ENCODE measurements around the gene PVR. TPM values are rescaled to one million over a fixed set of nuclear protein-coding genes. Genes with fewer than 3 reads are reported as not detected.

PVR gene
- total RNA-seq, 1 experiment from 2014 or later: 15.0 TPM

DNA sequence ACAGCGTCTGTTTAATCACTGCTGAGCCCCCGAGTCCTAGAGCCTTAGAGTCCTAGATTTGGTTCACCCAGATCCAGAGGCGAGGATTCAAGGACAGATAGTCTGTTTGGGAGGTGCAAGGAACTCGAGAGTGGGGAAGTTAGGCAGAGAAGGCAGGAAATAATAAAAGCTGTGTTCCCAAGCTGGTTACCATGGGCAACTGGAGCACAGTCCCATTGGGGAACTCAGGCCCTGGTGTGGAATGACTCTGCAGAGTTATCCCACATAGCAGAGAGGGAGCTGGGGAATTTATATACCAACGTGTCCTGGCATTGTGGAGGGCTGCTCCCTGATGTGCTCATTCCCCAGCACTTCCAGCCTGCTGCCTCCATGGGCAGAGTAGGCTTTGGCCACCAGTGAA lies 20.6 kb upstream of the PVR start:
- CTCF ChIA-PET: interaction anchor here (1.1 to 3.6 kb wide), 3 partner anchors 40 to 52 kb away, joined by 3 to 17 read pairs (median 4); no protein-coding TSS in a partner anchor
- POLR2A ChIA-PET: no interaction called here
- TF ChIP-seq, protein P1, sequence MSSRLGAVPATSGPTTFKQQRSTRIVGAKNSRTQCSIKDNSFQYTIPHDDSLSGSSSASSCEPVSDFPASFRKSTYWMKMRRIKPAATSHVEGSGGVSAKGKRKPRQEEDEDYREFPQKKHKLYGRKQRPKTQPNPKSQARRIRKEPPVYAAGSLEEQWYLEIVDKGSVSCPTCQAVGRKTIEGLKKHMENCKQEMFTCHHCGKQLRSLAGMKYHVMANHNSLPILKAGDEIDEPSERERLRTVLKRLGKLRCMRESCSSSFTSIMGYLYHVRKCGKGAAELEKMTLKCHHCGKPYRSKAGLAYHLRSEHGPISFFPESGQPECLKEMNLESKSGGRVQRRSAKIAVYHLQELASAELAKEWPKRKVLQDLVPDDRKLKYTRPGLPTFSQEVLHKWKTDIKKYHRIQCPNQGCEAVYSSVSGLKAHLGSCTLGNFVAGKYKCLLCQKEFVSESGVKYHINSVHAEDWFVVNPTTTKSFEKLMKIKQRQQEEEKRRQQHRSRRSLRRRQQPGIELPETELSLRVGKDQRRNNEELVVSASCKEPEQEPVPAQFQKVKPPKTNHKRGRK (CRISPR knock-in tag; IDR thresholded peaks at IDR 0.05; ENCODE audit: borderline replicate concordance): no peak
- TF ChIP-seq, protein P2, sequence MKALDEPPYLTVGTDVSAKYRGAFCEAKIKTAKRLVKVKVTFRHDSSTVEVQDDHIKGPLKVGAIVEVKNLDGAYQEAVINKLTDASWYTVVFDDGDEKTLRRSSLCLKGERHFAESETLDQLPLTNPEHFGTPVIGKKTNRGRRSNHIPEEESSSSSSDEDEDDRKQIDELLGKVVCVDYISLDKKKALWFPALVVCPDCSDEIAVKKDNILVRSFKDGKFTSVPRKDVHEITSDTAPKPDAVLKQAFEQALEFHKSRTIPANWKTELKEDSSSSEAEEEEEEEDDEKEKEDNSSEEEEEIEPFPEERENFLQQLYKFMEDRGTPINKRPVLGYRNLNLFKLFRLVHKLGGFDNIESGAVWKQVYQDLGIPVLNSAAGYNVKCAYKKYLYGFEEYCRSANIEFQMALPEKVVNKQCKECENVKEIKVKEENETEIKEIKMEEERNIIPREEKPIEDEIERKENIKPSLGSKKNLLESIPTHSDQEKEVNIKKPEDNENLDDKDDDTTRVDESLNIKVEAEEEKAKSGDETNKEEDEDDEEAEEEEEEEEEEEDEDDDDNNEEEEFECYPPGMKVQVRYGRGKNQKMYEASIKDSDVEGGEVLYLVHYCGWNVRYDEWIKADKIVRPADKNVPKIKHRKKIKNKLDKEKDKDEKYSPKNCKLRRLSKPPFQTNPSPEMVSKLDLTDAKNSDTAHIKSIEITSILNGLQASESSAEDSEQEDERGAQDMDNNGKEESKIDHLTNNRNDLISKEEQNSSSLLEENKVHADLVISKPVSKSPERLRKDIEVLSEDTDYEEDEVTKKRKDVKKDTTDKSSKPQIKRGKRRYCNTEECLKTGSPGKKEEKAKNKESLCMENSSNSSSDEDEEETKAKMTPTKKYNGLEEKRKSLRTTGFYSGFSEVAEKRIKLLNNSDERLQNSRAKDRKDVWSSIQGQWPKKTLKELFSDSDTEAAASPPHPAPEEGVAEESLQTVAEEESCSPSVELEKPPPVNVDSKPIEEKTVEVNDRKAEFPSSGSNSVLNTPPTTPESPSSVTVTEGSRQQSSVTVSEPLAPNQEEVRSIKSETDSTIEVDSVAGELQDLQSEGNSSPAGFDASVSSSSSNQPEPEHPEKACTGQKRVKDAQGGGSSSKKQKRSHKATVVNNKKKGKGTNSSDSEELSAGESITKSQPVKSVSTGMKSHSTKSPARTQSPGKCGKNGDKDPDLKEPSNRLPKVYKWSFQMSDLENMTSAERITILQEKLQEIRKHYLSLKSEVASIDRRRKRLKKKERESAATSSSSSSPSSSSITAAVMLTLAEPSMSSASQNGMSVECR (CRISPR knock-in tag; IDR thresholded peaks at IDR 0.05; ENCODE audit: borderline replicate concordance): no peak
- ATAC-seq (no peak), DNase-seq (ENCODE audit: low spot score) (no peak)
- Mint-ChIP-seq H3K4me1 (no peaks in the 10 kb centered on the region), H3K27ac (no peak overlapping the region), H3K27me3 (ENCODE audit: low read depth) (peaks cover 3% of the 10 kb centered on the region), H3K4me3 (no peak overlapping the region), H3K9me3 (0 out of 2 replicates have a peak, but pooled peaks cover 5% of the 10 kb centered on the region), H3K36me3 (no peaks in the 10 kb centered on the region)

DNA sequence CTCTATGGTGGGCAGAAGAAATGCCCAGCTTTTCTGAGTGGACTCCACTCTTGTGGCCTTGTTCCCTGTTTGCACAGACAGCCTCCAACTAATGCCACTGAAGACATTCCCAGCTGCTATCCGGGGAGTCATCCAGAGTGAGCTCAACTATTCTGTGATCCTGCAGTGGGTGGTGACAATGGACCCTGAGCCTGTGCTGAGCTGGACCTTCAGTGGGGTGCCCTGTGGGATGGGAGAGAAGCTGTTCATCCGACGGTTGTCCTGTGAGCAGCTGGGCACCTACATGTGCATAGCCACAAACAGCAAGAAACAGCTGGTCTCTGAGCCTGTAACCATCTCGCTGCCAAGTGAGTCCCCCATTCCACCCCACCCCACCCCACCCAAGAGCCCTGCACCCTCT lies 20.1 kb upstream of the PVR start:
- 0 out of 2 replicates have a peak, but pooled peaks cover 5% of the 10 kb centered on the region for H3K9me3 Mint-ChIP-seq
- POLR2A ChIA-PET: no interaction called here
- CTCF ChIA-PET: interaction anchor here (1.1 to 3.6 kb wide), 3 partner anchors 41 to 53 kb away, joined by 3 to 17 read pairs (median 4); no protein-coding TSS in a partner anchor
- H3K4me3 Mint-ChIP-seq: no peak overlapping the region
- TF ChIP-seq GABPB1 (CRISPR knock-in tag; IDR thresholded peaks at IDR 0.05) (no peak), NR1H2 (CRISPR knock-in tag; IDR thresholded peaks at IDR 0.05) (no peak), HMGA2 (CRISPR knock-in tag; IDR thresholded peaks at IDR 0.05) (no peak), NFATC4 (CRISPR knock-in tag; IDR thresholded peaks at IDR 0.05) (no peak), ZNF232 (CRISPR knock-in tag; IDR thresholded peaks at IDR 0.05) (no peak), CBFB (CRISPR knock-in tag; IDR thresholded peaks at IDR 0.05; ENCODE audit: low read depth) (no peak), ATF1 (CRISPR knock-in tag; IDR thresholded peaks at IDR 0.05) (no peak), SMAD4 (CRISPR knock-in tag; IDR thresholded peaks at IDR 0.05) (no peak), KAT7 (CRISPR knock-in tag; IDR thresholded peaks at IDR 0.05; ENCODE audit: borderline replicate concordance) (no peak), CREB1 (CRISPR knock-in tag; IDR thresholded peaks at IDR 0.05) (no peak), SOX15 (CRISPR knock-in tag; IDR thresholded peaks at IDR 0.05) (no peak), JAZF1 (CRISPR knock-in tag; IDR thresholded peaks at IDR 0.05) (no peak), ZNF219 (CRISPR knock-in tag; IDR thresholded peaks at IDR 0.05; ENCODE audit: borderline replicate concordance) (no peak), EMX1 (CRISPR knock-in tag; IDR thresholded peaks at IDR 0.05) (no peak), ZNF416 (CRISPR knock-in tag; IDR thresholded peaks at IDR 0.05) (no peak)
- TF ChIP-seq, protein P3, sequence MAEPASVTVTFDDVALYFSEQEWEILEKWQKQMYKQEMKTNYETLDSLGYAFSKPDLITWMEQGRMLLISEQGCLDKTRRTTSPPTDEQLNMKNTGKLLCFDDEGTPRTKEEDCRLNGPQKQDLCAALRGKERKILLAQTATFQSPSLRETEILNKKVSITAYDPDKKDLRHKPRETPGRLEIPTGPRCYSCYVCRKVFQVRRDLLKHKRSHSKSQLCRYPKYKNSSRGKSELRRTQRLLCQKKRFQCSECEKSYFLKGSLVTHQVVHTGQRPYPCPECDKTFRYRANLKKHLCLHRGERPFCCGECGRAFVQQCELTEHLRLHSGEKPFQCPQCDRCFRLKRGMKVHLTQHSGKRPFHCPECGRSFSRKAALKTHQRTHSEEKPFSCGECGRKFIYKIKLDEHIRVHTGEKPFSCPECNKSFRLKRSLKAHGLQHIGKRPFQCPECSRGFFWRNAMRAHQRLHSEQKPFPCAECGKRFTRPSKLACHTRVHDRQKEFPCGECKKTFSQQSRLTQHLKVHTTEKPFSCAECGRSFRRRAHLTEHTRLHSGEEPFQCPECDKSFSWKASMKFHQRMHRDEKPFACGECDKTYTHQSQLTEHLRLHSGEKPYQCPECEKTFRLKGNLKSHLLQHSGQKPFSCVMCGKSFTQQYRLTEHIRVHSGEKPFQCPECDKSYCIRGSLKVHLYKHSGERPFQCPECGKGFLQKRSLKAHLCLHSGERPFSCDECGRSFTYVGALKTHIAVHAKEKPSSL (CRISPR knock-in tag; conservative IDR thresholded peaks at IDR 0.05): no peak
- TF ChIP-seq, protein P4, sequence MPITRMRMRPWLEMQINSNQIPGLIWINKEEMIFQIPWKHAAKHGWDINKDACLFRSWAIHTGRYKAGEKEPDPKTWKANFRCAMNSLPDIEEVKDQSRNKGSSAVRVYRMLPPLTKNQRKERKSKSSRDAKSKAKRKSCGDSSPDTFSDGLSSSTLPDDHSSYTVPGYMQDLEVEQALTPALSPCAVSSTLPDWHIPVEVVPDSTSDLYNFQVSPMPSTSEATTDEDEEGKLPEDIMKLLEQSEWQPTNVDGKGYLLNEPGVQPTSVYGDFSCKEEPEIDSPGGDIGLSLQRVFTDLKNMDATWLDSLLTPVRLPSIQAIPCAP (CRISPR knock-in tag; IDR thresholded peaks at IDR 0.05): no peak
- TF ChIP-seq, protein P5, sequence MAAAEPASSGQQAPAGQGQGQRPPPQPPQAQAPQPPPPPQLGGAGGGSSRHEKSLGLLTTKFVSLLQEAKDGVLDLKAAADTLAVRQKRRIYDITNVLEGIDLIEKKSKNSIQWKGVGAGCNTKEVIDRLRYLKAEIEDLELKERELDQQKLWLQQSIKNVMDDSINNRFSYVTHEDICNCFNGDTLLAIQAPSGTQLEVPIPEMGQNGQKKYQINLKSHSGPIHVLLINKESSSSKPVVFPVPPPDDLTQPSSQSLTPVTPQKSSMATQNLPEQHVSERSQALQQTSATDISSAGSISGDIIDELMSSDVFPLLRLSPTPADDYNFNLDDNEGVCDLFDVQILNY (CRISPR knock-in tag; IDR thresholded peaks at IDR 0.05): no peak
- TF ChIP-seq, protein P6, sequence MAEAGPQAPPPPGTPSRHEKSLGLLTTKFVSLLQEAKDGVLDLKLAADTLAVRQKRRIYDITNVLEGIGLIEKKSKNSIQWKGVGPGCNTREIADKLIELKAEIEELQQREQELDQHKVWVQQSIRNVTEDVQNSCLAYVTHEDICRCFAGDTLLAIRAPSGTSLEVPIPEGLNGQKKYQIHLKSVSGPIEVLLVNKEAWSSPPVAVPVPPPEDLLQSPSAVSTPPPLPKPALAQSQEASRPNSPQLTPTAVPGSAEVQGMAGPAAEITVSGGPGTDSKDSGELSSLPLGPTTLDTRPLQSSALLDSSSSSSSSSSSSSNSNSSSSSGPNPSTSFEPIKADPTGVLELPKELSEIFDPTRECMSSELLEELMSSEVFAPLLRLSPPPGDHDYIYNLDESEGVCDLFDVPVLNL (CRISPR knock-in tag; IDR thresholded peaks at IDR 0.05; ENCODE audit: borderline replicate concordance, low read depth): no peak
- no peaks in the 10 kb centered on the region for H3K36me3 Mint-ChIP-seq
- H3K27ac Mint-ChIP-seq: no peak overlapping the region
- DNase-seq (ENCODE audit: low spot score) (no peak), ATAC-seq (no peak)
- no peaks in the 10 kb centered on the region for H3K4me1 Mint-ChIP-seq
- peaks cover 3% of the 10 kb centered on the region for H3K27me3 Mint-ChIP-seq (ENCODE audit: low read depth)
